Prostate gland (tissue), 2 donors: ENCODE measurements around the gene STK4.

Source experiments
- POLR2AphosphoS5 ChIP-seq: sonication (generic); formaldehyde crosslinking; IDR thresholded peaks from one replicate; pipeline ENCODE4 v1.6.1; 2017; ENCODE audit warnings: antibody characterized with exemption
- TF ChIP-seq, protein P1 (sequence below), 4 experiments: fragments of 200-600 bp in 2 of 4; fragments of 450-650 bp in 2 of 4; sonication (generic) in 2 of 4; IDR thresholded peaks; 1 replicate in 3 of 4; 2 replicates in 1 of 4; pipeline ENCODE4 v1.5.1; 2016 to 2019; ENCODE audit warnings: antibody characterized with exemption in 4 of 4, mild to moderate bottlenecking in 2 of 4, moderate library complexity in 2 of 4

DNA sequence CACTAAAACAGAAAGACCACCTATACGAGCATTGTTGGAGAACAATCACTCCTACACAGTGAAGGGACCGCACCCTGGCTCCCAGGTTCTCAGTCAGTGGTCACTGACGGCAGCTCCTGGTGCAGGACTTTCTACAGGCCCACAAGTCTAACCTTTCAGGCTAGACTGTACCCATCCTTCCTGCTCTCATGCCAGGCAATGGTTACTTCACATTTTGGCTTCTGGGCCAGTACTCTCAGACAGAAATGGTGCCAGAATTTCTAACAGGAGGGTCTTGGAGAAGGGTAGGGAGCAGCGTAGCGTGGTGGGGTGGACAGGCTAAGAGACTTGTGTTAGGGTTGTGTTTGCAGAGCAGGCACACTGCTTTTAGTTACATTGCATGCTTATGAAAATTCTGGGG is 18.2 kb upstream of the STK4 start:
- TF ChIP-seq, protein P1, sequence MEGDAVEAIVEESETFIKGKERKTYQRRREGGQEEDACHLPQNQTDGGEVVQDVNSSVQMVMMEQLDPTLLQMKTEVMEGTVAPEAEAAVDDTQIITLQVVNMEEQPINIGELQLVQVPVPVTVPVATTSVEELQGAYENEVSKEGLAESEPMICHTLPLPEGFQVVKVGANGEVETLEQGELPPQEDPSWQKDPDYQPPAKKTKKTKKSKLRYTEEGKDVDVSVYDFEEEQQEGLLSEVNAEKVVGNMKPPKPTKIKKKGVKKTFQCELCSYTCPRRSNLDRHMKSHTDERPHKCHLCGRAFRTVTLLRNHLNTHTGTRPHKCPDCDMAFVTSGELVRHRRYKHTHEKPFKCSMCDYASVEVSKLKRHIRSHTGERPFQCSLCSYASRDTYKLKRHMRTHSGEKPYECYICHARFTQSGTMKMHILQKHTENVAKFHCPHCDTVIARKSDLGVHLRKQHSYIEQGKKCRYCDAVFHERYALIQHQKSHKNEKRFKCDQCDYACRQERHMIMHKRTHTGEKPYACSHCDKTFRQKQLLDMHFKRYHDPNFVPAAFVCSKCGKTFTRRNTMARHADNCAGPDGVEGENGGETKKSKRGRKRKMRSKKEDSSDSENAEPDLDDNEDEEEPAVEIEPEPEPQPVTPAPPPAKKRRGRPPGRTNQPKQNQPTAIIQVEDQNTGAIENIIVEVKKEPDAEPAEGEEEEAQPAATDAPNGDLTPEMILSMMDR (IDR thresholded peaks at IDR 0.05), result no peak
- no peak for TF ChIP-seq POLR2AphosphoS5
